Breast epithelium (tissue), 4 donors: ENCODE measurements around the gene DRC3. TPM values are rescaled to one million over a fixed set of nuclear protein-coding genes. Genes with fewer than 3 reads are reported as not detected.

Source experiments
- DNase-seq, 2 donors: peaks; one replicate each; pipeline ENCODE4 v3.0.0-alpha.2; 2019; ENCODE audit warnings: low spot score in 2 of 2
- H3K27ac ChIP-seq, 2 donors: fragments of 200-600 bp; sonication (generic) in 1 of 2; one replicate each; pipeline ENCODE4 v1.5.1; 2016 to 2019; ENCODE audit warnings: mild to moderate bottlenecking in 1 of 2
- H3K27me3 ChIP-seq, 2 donors: fragments of 200-600 bp; sonication (generic) in 1 of 2; one replicate each; pipeline versions ENCODE4 v1.5.1 to v1.6.0; 2017 to 2019; ENCODE audit warnings: control low read depth in 1 of 2, mild to moderate bottlenecking in 1 of 2
- H3K36me3 ChIP-seq: fragments of 200-600 bp; one replicate; pipeline ENCODE4 v1.5.1; 2019
- H3K4me1 ChIP-seq, 2 donors: fragments of 200-600 bp; sonication (generic); one replicate each; pipeline ENCODE4 v1.5.1; 2016 to 2019; ENCODE audit warnings: control low read depth in 1 of 2
- H3K4me3 ChIP-seq, 3 donors: fragments of 200-600 bp; sonication (generic); 1 replicate in 2 of 3; 2 replicates in 1 of 3; pipeline ENCODE4 v1.5.1; 2016 to 2019; ENCODE audit warnings: mild to moderate bottlenecking in 3 of 3, moderate library complexity in 2 of 3
- H3K9me3 ChIP-seq, 2 donors: fragments of 200-600 bp; sonication (generic) in 1 of 2; one replicate each; pipeline ENCODE4 v1.5.1; 2016 to 2019; ENCODE audit warnings: control low read depth in 1 of 2
- POLR2A ChIP-seq: fragments of 450-650 bp; IDR thresholded peaks from one replicate; pipeline ENCODE4 v1.6.1; 2016; ENCODE audit warnings: antibody characterized with exemption, mild to moderate bottlenecking, moderate library complexity
- POLR2AphosphoS5 ChIP-seq, 3 donors: sonication (generic); formaldehyde crosslinking; IDR thresholded peaks; one replicate each; pipeline ENCODE4 v1.6.1; 2017; ENCODE audit warnings: antibody characterized with exemption in 3 of 3
- intact Hi-C: fragments of 100-400 bp; cut with DNase I; formaldehyde crosslinking; loops from one replicate; pipeline ENCODE4 v1.15.1; 2023; ENCODE audit warnings: low total_unique reads
- total RNA-seq, 3 donors: library from RNA; depleted of rRNA; stranded (reverse); fragments of >200 nt; gene quantifications; one replicate each; pipeline ENCODE4 v1.1.0, GENCODE V29; 2016
- TF ChIP-seq, protein P1 (sequence below), 3 donors: fragments of 450-650 bp; IDR thresholded peaks; one replicate each; pipeline ENCODE4 v1.5.1; 2016 to 2017; ENCODE audit warnings: antibody characterized with exemption in 3 of 3, mild to moderate bottlenecking in 3 of 3, moderate library complexity in 3 of 3

The DRC3 gene
- total RNA-seq, 3 donors from 2014 or later = 0.96 to 18.0 (median 10.5) TPM

DNA sequence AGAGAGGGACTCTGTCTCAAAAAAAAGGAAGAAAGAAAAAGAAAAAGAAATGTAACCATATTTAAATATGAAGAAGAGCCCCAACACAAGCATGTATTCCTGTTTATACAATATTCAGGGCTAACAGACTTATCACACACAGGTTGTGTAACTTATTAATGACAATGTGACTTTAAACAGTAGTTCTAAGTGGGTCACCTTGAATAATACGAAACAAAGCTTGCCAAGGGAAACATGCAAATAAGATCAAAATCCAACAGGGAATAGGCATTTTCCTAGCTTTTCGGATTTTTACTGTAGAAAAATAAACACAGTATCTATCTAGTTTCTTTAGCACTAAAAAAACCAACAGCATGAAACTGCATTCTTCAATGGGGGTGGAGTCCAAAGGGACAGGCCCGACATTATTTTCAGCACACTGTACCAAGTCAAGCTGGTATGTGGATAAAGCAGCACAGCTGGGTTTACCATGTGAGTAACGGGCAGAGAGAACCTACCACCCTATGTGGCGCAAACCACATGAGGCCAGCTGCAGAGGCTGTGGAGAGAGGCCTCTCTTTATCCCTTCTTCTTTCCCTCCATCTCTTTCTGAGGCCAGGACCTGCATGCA, 45.7 kb upstream of the DRC3 start:
- TF ChIP-seq, protein P1, sequence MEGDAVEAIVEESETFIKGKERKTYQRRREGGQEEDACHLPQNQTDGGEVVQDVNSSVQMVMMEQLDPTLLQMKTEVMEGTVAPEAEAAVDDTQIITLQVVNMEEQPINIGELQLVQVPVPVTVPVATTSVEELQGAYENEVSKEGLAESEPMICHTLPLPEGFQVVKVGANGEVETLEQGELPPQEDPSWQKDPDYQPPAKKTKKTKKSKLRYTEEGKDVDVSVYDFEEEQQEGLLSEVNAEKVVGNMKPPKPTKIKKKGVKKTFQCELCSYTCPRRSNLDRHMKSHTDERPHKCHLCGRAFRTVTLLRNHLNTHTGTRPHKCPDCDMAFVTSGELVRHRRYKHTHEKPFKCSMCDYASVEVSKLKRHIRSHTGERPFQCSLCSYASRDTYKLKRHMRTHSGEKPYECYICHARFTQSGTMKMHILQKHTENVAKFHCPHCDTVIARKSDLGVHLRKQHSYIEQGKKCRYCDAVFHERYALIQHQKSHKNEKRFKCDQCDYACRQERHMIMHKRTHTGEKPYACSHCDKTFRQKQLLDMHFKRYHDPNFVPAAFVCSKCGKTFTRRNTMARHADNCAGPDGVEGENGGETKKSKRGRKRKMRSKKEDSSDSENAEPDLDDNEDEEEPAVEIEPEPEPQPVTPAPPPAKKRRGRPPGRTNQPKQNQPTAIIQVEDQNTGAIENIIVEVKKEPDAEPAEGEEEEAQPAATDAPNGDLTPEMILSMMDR (IDR thresholded peaks at IDR 0.05) = no peak
- TF ChIP-seq POLR2AphosphoS5 (IDR thresholded peaks at IDR 0.05) = no peak
- no peak for TF ChIP-seq POLR2A
- Histone ChIP-seq H3K27me3 (no peaks in the 10 kb centered on the region), H3K9me3 (no peaks in the 10 kb centered on the region), H3K4me3 (no peak overlapping the region), H3K4me1 (peaks cover 0 to 4% of the 10 kb centered on the region in 2 donors), H3K36me3 (no peaks in the 10 kb centered on the region), H3K27ac (no peak overlapping the region)
- intact Hi-C loops = no loop called here
- no peak for DNase-seq

DNA sequence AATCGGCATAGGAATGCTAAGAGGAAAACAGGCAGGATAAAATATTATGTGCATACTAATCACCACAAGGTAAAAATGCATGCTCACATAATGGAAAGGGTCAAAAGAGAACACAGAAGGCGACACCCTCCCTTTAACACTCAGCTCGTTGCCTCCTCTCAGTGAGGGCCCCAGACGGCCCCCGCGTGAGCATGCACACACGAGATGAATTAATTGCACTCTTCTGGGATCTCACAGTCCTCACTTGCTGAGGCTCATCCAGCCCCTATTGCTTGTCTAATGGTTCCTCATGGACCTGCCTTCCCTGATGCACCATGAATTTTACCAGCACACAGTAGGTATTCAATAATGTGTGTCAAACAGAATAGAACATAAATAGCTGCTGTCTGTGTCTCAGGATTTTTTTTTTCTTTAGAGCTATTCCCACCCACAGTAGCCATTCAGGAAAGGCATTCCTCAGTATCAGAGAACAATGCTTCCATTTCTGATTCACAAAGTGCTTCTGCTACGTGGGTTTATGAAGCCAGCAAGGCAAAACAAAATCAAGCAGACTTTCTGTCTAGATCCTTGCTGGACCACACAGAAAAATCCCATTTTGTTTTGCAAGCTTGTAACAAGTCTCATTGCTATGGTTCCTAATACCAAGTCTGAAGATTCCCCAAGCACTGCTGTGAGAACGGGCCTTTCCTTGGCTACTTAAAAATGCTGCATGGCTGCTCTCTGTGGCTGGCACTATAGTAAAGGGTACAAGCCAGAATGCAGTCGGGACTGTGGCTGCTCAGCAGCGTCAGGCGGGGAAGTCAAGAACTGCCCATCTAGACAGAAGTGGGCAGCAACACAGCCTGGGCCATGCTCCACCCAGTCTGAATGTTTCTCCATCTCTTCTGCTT, 44.0 kb upstream of the DRC3 start:
- peaks cover 0 to 4% of the 10 kb centered on the region in 2 donors for H3K4me1 ChIP-seq
- no peaks in the 10 kb centered on the region for H3K9me3 ChIP-seq
- H3K36me3 ChIP-seq = no peaks in the 10 kb centered on the region
- intact Hi-C loops = no loop called here
- no peak for DNase-seq
- no peak overlapping the region for H3K4me3 ChIP-seq
- no peaks in the 10 kb centered on the region for H3K27me3 ChIP-seq
- H3K27ac ChIP-seq = peak overlapping the region; percentile 23 to 57
- TF ChIP-seq, protein P1 (IDR thresholded peaks at IDR 0.05) = no peak
- no peak for TF ChIP-seq POLR2AphosphoS5 (IDR thresholded peaks at IDR 0.05)
- no peak for TF ChIP-seq POLR2A

DNA sequence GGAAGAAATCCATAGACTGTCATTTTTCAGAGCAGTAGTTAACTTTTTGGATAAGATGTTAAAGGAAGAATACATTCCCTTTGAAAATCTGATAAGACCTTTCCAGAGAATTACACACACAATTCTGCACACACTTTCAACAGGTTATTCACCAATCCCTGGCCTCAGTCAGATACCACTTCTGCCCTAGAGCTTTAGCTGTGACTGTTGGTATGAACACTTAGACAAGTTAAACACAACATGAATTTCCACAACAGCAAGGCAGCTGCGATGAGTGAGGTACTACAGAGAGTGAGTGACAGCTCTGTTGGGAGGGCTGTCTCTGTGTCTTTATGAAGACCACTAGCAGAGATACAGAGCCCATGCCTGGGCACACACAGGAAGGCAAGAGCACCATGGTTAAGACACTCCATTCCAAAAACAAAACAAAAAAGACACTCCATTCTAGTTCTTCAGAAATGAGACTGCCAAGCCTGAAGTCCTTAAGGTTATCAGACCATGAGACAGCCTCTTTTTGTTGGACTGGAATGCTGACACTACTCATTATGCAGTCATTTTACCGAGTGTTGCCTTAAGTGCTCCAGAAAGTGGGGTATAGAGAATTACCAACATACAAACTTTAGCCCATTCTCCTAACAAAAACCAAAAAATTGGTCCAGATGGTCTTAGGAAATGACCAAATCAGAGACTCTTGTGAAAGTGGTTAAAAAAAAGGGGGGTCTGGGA, 42.8 kb upstream of the DRC3 start:
- no peak for TF ChIP-seq POLR2A
- no peak for TF ChIP-seq POLR2AphosphoS5 (IDR thresholded peaks at IDR 0.05)
- TF ChIP-seq, protein P1 (IDR thresholded peaks at IDR 0.05) = no peak
- H3K27me3 ChIP-seq = no peaks in the 10 kb centered on the region
- peak overlapping the region; percentile 46 to 57 for H3K27ac ChIP-seq
- H3K4me1 ChIP-seq = peaks cover 0 to 4% of the 10 kb centered on the region in 2 donors
- no peak overlapping the region for H3K4me3 ChIP-seq
- DNase-seq = no peak
- no peaks in the 10 kb centered on the region for H3K36me3 ChIP-seq
- no peaks in the 10 kb centered on the region for H3K9me3 ChIP-seq
- intact Hi-C loops = no loop called here

DNA sequence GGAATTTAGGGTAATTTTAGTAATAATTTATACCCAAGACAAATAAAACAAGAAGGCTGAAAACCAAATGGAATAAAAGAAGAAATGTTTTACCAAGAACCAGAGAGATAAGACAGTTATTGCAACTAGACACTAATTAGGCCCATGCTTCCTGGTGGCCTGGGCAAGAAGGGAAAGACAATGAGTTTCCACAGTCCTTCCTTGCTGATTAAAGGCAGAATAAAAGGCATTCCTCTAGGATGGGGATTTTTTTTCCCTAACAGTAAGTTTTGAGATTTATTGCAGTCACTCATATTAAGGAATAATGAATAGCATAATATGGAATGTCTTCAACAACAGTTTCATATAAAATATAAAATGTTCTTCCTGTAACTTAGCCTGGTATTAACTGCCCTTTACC, 42.0 kb upstream of the DRC3 start:
- peaks cover 0 to 4% of the 10 kb centered on the region in 2 donors for H3K4me1 ChIP-seq
- no peak for TF ChIP-seq POLR2A
- no peaks in the 10 kb centered on the region for H3K9me3 ChIP-seq
- intact Hi-C loops = no loop called here
- no peak for DNase-seq
- H3K27me3 ChIP-seq = no peaks in the 10 kb centered on the region
- H3K36me3 ChIP-seq = no peaks in the 10 kb centered on the region
- H3K4me3 ChIP-seq = no peak overlapping the region
- H3K27ac ChIP-seq = no peak overlapping the region

DNA sequence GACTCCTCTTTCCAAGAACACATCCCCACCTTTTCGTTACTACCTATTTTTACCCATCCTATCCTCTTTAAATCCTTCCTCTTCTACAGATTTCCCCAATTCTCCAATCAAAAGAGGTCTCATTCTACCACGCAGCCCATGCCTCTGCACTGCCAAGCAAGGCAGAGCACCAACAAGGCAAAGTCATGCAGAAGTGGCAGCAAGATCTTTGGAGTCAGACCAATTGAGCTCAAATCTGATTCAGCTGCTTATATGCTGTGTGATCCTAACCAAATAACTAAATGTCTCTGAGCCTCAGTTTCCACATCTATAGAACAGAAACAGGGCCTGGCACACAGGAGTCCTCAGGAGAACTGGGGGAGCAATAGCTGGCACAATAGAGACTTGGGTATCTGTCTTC, 41.5 kb upstream of the DRC3 start:
- Histone ChIP-seq H3K4me3 (no peak overlapping the region), H3K36me3 (no peaks in the 10 kb centered on the region), H3K9me3 (no peaks in the 10 kb centered on the region), H3K27ac (no peak overlapping the region), H3K4me1 (peaks cover 0 to 4% of the 10 kb centered on the region in 2 donors), H3K27me3 (no peaks in the 10 kb centered on the region)
- no peak for DNase-seq
- intact Hi-C loops = no loop called here
- no peak for TF ChIP-seq POLR2AphosphoS5 (IDR thresholded peaks at IDR 0.05)
- no peak for TF ChIP-seq POLR2A
- TF ChIP-seq, protein P1 (IDR thresholded peaks at IDR 0.05) = no peak
